Effector CD4-positive, alpha-beta T cell (primary cell): Measurements from ENCODE around the gene CDK5RAP2.
"Not testable (repeated sequence)": the region's sequence is repeated elsewhere in the genome, so short reads cannot be mapped to it uniquely, and the experiment has no call there.

Source experiments
- DNase-seq: peaks from one replicate; pipeline ENCODE4 v3.0.0-alpha.2; 2020

The CDK5RAP2 gene

GRCh38 chr9:120542701-120543490 is 37.1 kb downstream of the CDK5RAP2 start:
- no peak for DNase-seq

GRCh38 chr9:120541921-120542320 is 38.0 kb downstream of the CDK5RAP2 start:
- DNase-seq, result no peak

DNA sequence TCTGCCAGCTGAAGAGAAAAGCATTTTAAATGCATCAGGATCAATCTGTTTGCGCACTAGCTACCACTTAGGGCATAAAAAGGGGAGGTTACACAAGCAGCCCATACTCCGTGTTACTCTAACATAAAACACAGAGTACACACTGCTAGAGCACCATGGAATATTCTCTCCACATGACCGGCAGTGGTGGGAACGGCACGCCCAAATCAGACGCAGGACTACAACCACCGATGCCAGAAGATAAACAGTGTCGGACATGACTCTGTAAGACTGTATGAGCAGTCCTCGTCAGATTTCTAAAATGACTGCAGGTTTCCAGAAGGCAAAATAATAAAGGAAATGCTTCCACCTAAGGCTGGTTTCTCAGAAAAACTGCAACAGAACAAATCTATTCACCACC is 40.0 kb downstream of the CDK5RAP2 start:
- DNase-seq, result no peak

DNA sequence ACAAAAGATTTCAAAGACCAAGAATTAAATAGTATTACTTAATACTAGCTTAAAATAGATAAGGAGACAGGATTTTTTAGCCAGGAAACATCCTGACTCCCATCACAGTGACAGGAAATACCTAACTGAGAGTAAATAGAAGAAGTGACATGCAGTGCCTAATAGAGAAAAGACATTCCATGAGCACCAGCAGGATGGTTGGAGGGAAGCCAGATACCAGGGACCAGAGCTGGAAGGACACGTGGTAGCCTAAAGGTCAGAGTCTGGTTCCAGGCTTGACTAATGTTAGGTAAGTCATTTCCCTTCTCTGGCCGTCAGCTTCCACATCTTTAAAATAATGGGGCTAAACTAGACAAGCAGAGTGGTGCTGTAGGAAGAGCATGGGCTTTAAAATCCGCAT is 41.6 kb downstream of the CDK5RAP2 start:
- no peak for DNase-seq

DNA sequence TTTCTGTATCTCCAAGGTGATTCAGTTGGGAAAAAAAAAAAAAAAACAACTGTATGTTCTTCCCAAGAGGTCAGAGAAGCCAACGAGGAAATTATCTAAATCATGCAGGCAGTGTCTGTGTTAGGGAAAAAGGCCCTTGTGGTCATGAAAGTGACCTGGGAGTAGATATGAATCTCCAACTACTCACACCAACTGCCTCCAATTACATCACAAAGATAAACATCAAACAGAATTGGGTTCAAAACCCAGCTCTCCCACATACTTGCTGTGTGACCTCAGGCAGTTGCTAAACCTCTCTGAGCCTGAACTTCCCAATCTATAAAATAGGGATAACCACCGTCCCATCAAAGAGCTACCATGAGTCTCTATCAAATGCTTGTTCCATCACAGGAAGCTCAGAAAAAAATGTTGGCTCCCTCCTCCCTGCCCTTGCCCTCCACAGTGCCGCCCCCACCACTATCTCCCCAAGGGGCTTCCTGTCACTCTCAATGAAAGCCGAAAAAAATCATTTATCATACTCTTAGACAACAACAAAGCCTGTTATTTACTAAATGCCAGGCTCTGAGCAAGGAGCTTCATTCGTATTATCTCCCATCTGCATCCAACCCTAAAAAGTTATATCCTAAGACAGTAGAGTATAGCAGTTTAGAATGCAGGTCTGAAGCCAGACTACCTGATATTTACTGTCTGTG is 42.9 kb downstream of the CDK5RAP2 start:
- DNase-seq, result no peak

- DNase-seq, result no peak
Observed at GRCh38 chr9:120536094-120536493, 43.9 kb downstream of the CDK5RAP2 start.

- DNase-seq, result no peak
Observed at GRCh38 chr9:120534266-120534665, 45.7 kb downstream of the CDK5RAP2 start.

DNA sequence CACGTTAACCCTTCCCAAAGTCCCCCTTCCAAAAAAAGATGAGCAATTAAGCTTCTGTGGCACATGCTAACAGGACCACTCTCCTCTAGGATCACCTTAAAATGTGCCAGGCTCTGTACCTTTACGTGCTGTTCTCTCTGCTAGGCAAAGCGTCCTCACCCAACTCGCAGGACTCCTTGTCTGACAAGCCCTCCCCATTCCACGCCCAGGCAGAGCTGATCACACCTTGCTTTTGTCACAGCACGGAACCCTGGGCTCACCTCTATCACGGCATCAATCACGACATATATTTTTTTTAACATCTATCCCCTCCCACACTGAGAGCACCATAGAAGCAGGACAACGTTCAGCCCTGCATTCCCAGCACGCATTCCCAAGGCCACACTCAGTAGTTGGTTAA is 47.1 kb downstream of the CDK5RAP2 start:
- DNase-seq, result no peak

GRCh38 chr9:120532475-120532874 is 47.5 kb downstream of the CDK5RAP2 start:
- DNase-seq, result no peak

DNA sequence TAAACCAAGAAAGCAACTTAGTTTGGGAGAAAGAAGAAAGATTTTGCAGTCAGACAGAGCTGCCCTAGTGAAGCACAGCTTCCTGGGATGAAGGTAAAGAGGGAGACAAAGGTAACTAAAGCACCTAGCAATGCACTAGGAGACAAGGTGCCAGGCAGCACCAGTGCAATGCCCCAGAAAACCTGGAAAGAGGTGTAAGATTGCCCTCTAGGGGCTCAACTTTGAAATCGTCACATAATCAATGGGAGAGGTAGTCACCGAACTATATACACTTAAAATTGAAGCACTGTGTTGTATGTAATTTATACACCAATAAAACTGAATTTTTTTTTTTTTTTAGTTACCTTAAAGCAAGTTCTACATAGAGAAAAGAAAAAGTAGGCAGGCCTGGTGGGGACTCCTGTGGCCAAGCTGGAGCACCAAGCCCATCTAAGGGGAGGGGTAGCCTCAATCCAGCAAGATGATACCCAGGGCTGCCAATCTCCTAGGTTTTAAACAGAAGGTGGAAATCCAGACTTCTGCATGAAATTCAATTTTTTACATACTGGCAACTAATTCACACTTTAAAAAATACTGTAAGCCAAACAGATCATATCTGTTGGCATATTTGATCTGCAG is 48.2 kb downstream of the CDK5RAP2 start:
- DNase-seq, result no peak

- DNase-seq, result not testable (repeated sequence)
Observed at GRCh38 chr9:120530220-120530832, 49.6 kb downstream of the CDK5RAP2 start.

GRCh38 chr9:120528829-120529228 is 51.1 kb downstream of the CDK5RAP2 start:
- DNase-seq, result no peak

GRCh38 chr9:120528327-120528726 is 51.6 kb downstream of the CDK5RAP2 start:
- DNase-seq, result no peak

- DNase-seq, result no peak
Observed at GRCh38 chr9:120526534-120526933, 53.4 kb downstream of the CDK5RAP2 start.

- DNase-seq, result no peak
Observed at GRCh38 chr9:120524863-120525262, 55.1 kb downstream of the CDK5RAP2 start.

- DNase-seq, result no peak
Observed at GRCh38 chr9:120524038-120524437, 55.9 kb downstream of the CDK5RAP2 start.

- DNase-seq, result no peak
Observed at GRCh38 chr9:120522558-120522957, 57.4 kb downstream of the CDK5RAP2 start.

- no peak for DNase-seq
Observed at GRCh38 chr9:120522032-120522431, 57.9 kb downstream of the CDK5RAP2 start.

GRCh38 chr9:120521101-120521500 is 58.9 kb downstream of the CDK5RAP2 start:
- DNase-seq, result no peak

GRCh38 chr9:120515996-120516395 is 64.0 kb downstream of the CDK5RAP2 start:
- not testable (repeated sequence) for DNase-seq

GRCh38 chr9:120515481-120515880 is 64.5 kb downstream of the CDK5RAP2 start:
- DNase-seq, result not testable (repeated sequence)

DNA sequence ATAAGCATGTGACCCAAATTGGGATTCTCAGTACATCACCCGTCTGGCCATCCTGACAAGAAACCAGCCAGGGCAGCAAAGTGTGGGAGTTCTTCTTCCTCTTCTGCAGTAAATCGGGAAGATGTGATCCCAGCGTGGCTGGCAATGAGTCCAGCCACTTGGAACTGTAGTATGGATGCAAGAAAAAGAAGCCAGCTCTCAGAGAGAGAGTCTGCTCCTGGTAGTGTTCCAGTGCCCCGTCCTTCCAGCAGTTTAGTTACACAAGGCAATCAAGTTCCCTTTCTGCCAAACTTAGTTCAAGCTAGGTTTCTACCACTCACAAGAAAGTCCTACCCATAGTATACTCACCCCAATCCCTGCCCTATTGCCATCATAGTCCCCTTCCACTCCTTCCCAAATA is 65.6 kb downstream of the CDK5RAP2 start:
- DNase-seq, result no peak

GRCh38 chr9:120513825-120514396 is 66.1 kb downstream of the CDK5RAP2 start:
- no peak for DNase-seq
